H1 (cell line): Measurements from ENCODE around the gene RAPH1. TPM values are rescaled to one million over a fixed set of nuclear protein-coding genes. Genes with fewer than 3 reads are reported as not detected.

Experiments
- KDM4A ChIP-seq: IDR thresholded peaks from one replicate; pipeline ENCODE4 v1.7.1; 2012; ENCODE audit warnings: low read depth, mild to moderate bottlenecking, moderate library complexity, low read length, inconsistent platforms; ENCODE audit not compliant: severe bottlenecking
- RFX5 ChIP-seq: IDR thresholded peaks from 2 replicates; pipeline ENCODE4 v1.6.1; 2011; ENCODE audit warnings: low read depth, low read length, improper control_type of control experiment, borderline replicate concordance
- SIN3A ChIP-seq, 2 experiments: IDR thresholded peaks in 1 of 2; conservative IDR thresholded peaks in 1 of 2; 2 replicates each; pipeline ENCODE4 v1.6.1; 2011 to 2012; ENCODE audit warnings: low read length in 2 of 2, improper control_type of control experiment in 1 of 2, low read depth in 1 of 2, mild to moderate bottlenecking in 1 of 2
- SP2 ChIP-seq: IDR thresholded peaks from 2 replicates; pipeline ENCODE4 v1.6.1; 2012; ENCODE audit warnings: mild to moderate bottlenecking, low read length, inconsistent platforms
- SUZ12 ChIP-seq: fragments of 200-600 bp; sonication (generic); IDR thresholded peaks from 2 replicates; pipeline ENCODE4 v1.6.1; 2012; ENCODE audit warnings: mild to moderate bottlenecking, inconsistent platforms, low read length, moderate library complexity, mixed read lengths
- polyA plus RNA-seq, 7 experiments: library from polyadenylated mRNA; depleted of rRNA in 3 of 7; stranded (reverse) in 5 of 7; unstranded in 2 of 7; fragments of >200 nt in 5 of 7; fragments of 200-250 nt in 2 of 7; gene quantifications; 1 replicate in 5 of 7; 2 replicates in 1 of 7; 4 replicates in 1 of 7; pipeline versions ENCODE4 v1.2.1 to v1.2.3, GENCODE V29; 2011 to 2013; ENCODE audit warnings: missing spikeins in 2 of 7, mixed read lengths in 2 of 7
- total RNA-seq: library from RNA; stranded (reverse); fragmentation: NEBNext Ultra II Directional; extraction: Animal tissue kit (Norgen Biotek cat#: 25700); gene quantifications from 2 replicates; pipeline ENCODE4 v1.2.1, GENCODE V29; 2021

Gene RAPH1
- total and polyA plus RNA-seq, 2 of the 8 experiments (the other 6 are each of a cell fraction or from before 2014, with no cell fraction given), result 3.8 to 27.4 TPM

DNA sequence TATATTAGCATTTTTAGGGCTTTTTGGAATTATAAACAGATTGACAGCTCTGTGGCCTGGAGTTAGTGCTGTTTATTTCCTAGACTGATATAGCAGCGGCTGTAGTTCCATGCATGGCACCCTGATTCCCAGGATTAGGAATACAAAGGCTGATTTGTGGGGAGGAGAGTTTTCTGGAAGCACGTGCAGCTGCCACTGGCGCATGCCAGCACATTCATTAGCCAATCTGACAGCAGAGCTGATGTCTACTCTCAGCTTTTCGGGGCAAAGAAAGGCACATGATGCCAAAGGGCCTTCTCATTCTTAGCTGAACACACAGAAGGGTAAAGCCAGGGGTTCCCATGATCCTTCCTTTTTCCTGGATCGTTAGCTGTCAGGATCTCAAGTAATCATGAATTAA lies 45.7 kb upstream of the RAPH1 start (continued):
- no peak for TF ChIP-seq RFX5
- TF ChIP-seq SP2, result no peak
- TF ChIP-seq KDM4A, result no peak
- no peak for TF ChIP-seq SIN3A (conservative IDR thresholded peaks at IDR 0.05 in 1 of 2, IDR thresholded peaks at IDR 0.05 in 1 of 2; ENCODE audit: low read depth in 1 of 2, low read length in 2 of 2)
- TF ChIP-seq SUZ12, result no peak
- TF ChIP-seq, all 59 proteins: peak for 0
